Measurements from ENCODE around the gene ELOA. TPM values are rescaled to one million over a fixed set of nuclear protein-coding genes. Genes with fewer than 3 reads are reported as not detected.

ELOA gene
- total and polyA plus RNA-seq, 2 experiments from 2014 or later, result 44.3 to 50.1 TPM

DNA sequence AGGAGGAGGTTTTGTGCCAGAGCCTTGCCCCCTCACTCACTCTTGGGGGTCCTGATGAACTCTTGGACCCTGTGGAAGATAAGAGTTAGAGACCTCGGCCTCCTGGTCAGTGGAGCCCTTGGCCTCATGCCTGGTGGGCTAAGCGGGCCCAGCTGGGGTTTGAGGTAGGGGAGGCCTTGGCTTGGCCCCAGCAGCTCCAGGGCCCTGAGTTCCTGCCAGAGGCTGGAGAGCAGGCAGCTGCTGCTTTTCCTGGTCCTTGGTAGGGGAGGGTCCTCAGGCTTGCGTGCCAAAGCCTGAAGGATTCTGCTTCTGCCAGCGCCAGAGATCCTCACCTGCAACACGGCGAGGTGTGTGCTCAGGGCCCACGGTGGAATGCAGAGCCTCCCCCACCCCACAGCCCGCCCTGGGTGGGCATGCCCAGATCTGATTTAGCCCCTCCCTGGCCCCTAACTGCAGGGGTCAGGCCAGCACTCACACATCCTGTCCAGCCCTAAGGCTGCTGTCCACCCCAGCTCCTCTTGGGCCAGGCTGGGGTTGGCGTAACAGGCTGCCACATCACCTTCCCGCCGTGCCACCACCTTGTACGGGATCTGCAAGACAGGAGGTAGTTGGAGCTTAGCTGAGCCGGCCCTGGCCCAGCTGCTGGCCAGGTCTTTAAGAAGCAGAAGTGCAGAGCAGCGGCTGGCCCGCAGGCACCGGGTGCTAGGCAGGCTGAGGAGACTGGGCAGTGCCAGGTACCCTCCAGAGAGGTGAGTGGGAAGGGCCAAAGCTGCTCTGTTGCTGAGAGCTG, 52.6 kb downstream of the ELOA start:
- Histone ChIP-seq H3K79me2 (ENCODE audit: insufficient read depth) (peaks cover 28% of the 10 kb centered on the region), H3K9ac (no peak overlapping the region), H4K20me1 (ENCODE audit: insufficient read depth) (no peaks in the 10 kb centered on the region), H3K9me2 (ENCODE audit: insufficient read depth) (no peaks in the 10 kb centered on the region), H3K4me2 (ENCODE audit: unreplicated experiment) (no peak overlapping the region), H3K27ac (no peak overlapping the region), H3F3A (ENCODE audit: insufficient read depth) (no peaks in the 10 kb centered on the region; the same call in 1 of the 2 replicates), H3K36me3 (ENCODE audit: low read depth) (no peaks in the 10 kb centered on the region; the same call in 1 of the 2 replicates), H3K27me3 (replicated peaks; ENCODE audit: insufficient read depth) (no peaks in the 10 kb centered on the region), H2AFZ (no peak overlapping the region), H3K9me3 (ENCODE audit: low read depth) (no peaks in the 10 kb centered on the region), H3K4me1 (ENCODE audit: insufficient read depth) (peaks cover 7% of the 10 kb centered on the region; the same call in 1 of the 2 replicates), H3K4me3 (no peak overlapping the region)
- TF ChIP-seq EZH2 (IDR thresholded peaks at IDR 0.05; ENCODE audit: insufficient read depth, poor library complexity, severe bottlenecking) (no peak), EZH2phosphoT487 (IDR thresholded peaks at IDR 0.05; ENCODE audit: insufficient read depth, low read depth) (no peak)
- 73 to 81% methylated on average over 14 to 15 of the region's 16 CpGs for WGBS, 2 experiments (ENCODE audit: low coverage in 1 of 2, low lambda C conversion rate in 2 of 2, missing lambda C conversion rate in 2 of 2)
- DNase-seq, result no peak
- in situ Hi-C loops (cut with MboI), result no loop called here

- Histone ChIP-seq H4K20me1 (ENCODE audit: insufficient read depth) (no peaks in the 10 kb centered on the region), H3F3A (ENCODE audit: insufficient read depth) (no peaks in the 10 kb centered on the region; the same call in 1 of the 2 replicates), H3K4me1 (ENCODE audit: insufficient read depth) (peaks cover 7% of the 10 kb centered on the region; the same call in 1 of the 2 replicates), H3K27ac (no peak overlapping the region), H2AFZ (no peak overlapping the region), H3K4me3 (no peak overlapping the region), H3K9ac (no peak overlapping the region), H3K9me3 (ENCODE audit: low read depth) (no peaks in the 10 kb centered on the region), H3K36me3 (ENCODE audit: low read depth) (no peaks in the 10 kb centered on the region; the same call in 1 of the 2 replicates), H3K27me3 (replicated peaks; ENCODE audit: insufficient read depth) (no peaks in the 10 kb centered on the region), H3K79me2 (ENCODE audit: insufficient read depth) (peaks cover 22% of the 10 kb centered on the region), H3K9me2 (ENCODE audit: insufficient read depth) (no peaks in the 10 kb centered on the region), H3K4me2 (ENCODE audit: unreplicated experiment) (no peak overlapping the region)
- in situ Hi-C loops (cut with MboI), result no loop called here
- no peak for TF ChIP-seq EZH2phosphoT487 (IDR thresholded peaks at IDR 0.05; ENCODE audit: insufficient read depth, low read depth)
- TF ChIP-seq EZH2 (IDR thresholded peaks at IDR 0.05; ENCODE audit: insufficient read depth, poor library complexity, severe bottlenecking), result no peak
- no peak for DNase-seq
- WGBS, 2 experiments (ENCODE audit: low coverage in 1 of 2, low lambda C conversion rate in 2 of 2, missing lambda C conversion rate in 2 of 2), result 75 to 77% methylated on average over 16 to 17 of the region's 17 CpGs
These were observed 53.4 kb downstream of the ELOA start for GRCh38 chr1:23796466-23797271.

DNA sequence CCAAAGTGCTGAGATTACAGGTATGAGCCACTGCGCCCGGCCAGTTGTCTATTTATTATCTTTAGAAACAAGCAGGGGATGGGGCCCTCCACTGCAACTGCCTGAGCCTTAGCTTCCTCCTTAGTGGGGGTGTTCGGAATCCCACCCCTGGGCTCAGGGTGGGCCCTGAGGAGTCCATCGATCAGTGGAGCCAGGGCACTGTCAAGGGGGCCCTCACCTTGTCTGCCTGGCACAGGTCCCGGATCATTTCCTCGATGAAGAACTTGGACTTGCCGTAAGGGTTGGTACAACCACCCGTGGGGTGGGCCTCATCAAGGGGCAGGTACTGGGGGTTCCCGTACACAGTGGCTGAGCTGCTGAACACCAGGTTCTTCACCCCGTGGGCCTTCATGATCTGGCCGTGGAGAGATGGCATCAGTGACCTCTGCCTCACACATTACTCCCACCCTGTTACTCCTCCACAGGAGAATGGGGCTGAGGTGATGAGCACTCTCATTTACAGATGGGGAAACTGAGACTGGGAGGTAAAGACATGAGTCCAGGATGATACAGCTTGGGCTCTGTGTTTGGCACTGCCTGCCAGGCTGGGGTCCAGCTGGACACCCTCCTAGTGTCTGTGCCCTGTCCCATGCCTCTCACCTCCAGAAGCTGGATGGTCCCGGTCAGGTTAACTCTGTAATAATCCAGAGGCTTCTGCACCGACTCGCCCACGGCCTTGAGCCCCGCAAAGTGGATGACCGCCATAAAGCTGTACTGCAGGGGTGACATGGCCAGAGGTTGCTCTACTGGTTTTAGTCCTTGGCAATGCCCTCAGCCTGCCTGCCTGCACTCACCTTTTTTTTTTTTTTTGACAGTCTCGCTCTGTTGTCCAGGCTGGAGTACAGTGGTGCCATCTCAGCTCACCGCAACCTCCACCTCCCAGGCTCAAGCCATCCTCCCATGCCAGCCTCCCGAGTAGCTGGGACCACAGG, 54.5 kb downstream of the ELOA start:
- H3K4me2 ChIP-seq (ENCODE audit: unreplicated experiment), result no peak overlapping the region
- H2AFZ ChIP-seq, result no peak overlapping the region
- 81 to 83% methylated on average over 20 of the region's 20 CpGs for WGBS, 2 experiments (ENCODE audit: low coverage in 1 of 2, low lambda C conversion rate in 2 of 2, missing lambda C conversion rate in 2 of 2)
- no peak overlapping the region for H3K27ac ChIP-seq
- no peaks in the 10 kb centered on the region for H3K27me3 ChIP-seq (replicated peaks; ENCODE audit: insufficient read depth)
- H3K9ac ChIP-seq, result no peak overlapping the region
- no peaks in the 10 kb centered on the region for H4K20me1 ChIP-seq (ENCODE audit: insufficient read depth)
- H3K9me2 ChIP-seq (ENCODE audit: insufficient read depth), result no peaks in the 10 kb centered on the region
- DNase-seq, result no peak
- peaks cover 11% of the 10 kb centered on the region for H3K79me2 ChIP-seq (ENCODE audit: insufficient read depth)
- peaks cover 3% of the 10 kb centered on the region; the same call in 1 of the 2 replicates for H3F3A ChIP-seq (ENCODE audit: insufficient read depth)
- H3K4me1 ChIP-seq (ENCODE audit: insufficient read depth), result peaks cover 7% of the 10 kb centered on the region; the same call in 1 of the 2 replicates
- TF ChIP-seq EZH2phosphoT487 (IDR thresholded peaks at IDR 0.05; ENCODE audit: insufficient read depth, low read depth), result no peak
- TF ChIP-seq EZH2 (IDR thresholded peaks at IDR 0.05; ENCODE audit: insufficient read depth, poor library complexity, severe bottlenecking), result no peak
- in situ Hi-C loops (cut with MboI), result no loop called here
- H3K36me3 ChIP-seq (ENCODE audit: low read depth), result no peaks in the 10 kb centered on the region; the same call in 1 of the 2 replicates
- H3K4me3 ChIP-seq, result no peak overlapping the region
- no peaks in the 10 kb centered on the region for H3K9me3 ChIP-seq (ENCODE audit: low read depth)
